Upper lobe of left lung (tissue), 4 donors: Measurements from ENCODE around the gene FXYD5.

Experiments used
- CTCF ChIP-seq, 6 experiments: fragments of 450-650 bp in 4 of 6; fragments of 200-600 bp in 2 of 6; sonication (generic) in 2 of 6; IDR thresholded peaks; one replicate each; pipeline ENCODE4 v1.5.1; 2016 to 2019; ENCODE audit warnings: antibody characterized with exemption in 6 of 6
- POLR2A ChIP-seq, 4 donors: fragments of 450-650 bp; IDR thresholded peaks; one replicate each; pipeline ENCODE4 v1.5.1; 2016 to 2017; ENCODE audit warnings: antibody characterized with exemption in 4 of 4, mild to moderate bottlenecking in 2 of 4
- POLR2AphosphoS5 ChIP-seq, 2 donors: sonication (generic); formaldehyde crosslinking; IDR thresholded peaks; one replicate each; pipeline ENCODE4 v1.5.1; 2017; ENCODE audit warnings: antibody characterized with exemption in 2 of 2

- TF ChIP-seq CTCF (IDR thresholded peaks at IDR 0.05) (no peak), POLR2A (IDR thresholded peaks at IDR 0.05) (no peak), POLR2AphosphoS5 (IDR thresholded peaks at IDR 0.05) (no peak)
These were observed 49.5 kb upstream of the FXYD5 start for GRCh38 chr19:35105047-35105410.
